NOMO-1 treated with dmso at 0.1 percent for 144 hours (cell line): ENCODE data around the gene CCDC57.

Experiments
- DNase-seq: peaks from one replicate; lab custom pipeline; 2025; ENCODE audit not compliant: unreplicated experiment; lab: John Stamatoyannopoulos, UW

The CCDC57 gene

GRCh38 chr17:82096709-82097183 is 115.9 kb downstream of the CCDC57 start:
- no peak for DNase-seq

- no peak for DNase-seq
These were observed 116.6 kb downstream of the CCDC57 start for GRCh38 chr17:82095777-82096708.

GRCh38 chr17:82094931-82095776 is 117.5 kb downstream of the CCDC57 start:
- no peak for DNase-seq

GRCh38 chr17:82092995-82093751 is 119.5 kb downstream of the CCDC57 start:
- no peak for DNase-seq

GRCh38 chr17:82092628-82092994 is 120.0 kb downstream of the CCDC57 start:
- DNase-seq, result no peak

- no peak for DNase-seq
These were observed 120.5 kb downstream of the CCDC57 start for GRCh38 chr17:82092094-82092586.

GRCh38 chr17:82091264-82092066 is 121.2 kb downstream of the CCDC57 start:
- DNase-seq, result no peak

GRCh38 chr17:82090549-82091263 is 121.9 kb downstream of the CCDC57 start:
- DNase-seq, result no peak

- DNase-seq, result no peak
These were observed 122.7 kb downstream of the CCDC57 start for GRCh38 chr17:82089723-82090548.

GRCh38 chr17:82088838-82089722 is 123.6 kb downstream of the CCDC57 start:
- DNase-seq, result no peak

- DNase-seq, result no peak
These were observed 124.4 kb downstream of the CCDC57 start for GRCh38 chr17:82087961-82088837.

GRCh38 chr17:82086941-82087906 is 125.4 kb downstream of the CCDC57 start:
- DNase-seq, result no peak

- DNase-seq, result no peak
These were observed 126.5 kb downstream of the CCDC57 start for GRCh38 chr17:82085931-82086764.

GRCh38 chr17:82085031-82085861 is 127.4 kb downstream of the CCDC57 start:
- no peak for DNase-seq
